Transverse colon (tissue), 4 donors: ENCODE results near the gene PACRG. TPM values are rescaled to one million over a fixed set of nuclear protein-coding genes. Genes with fewer than 3 reads are reported as not detected.

Source experiments
- DNase-seq: peaks from one replicate; pipeline ENCODE4 v3.0.0-alpha.2; 2019
- H3K27ac ChIP-seq, 4 donors: fragments of 200-600 bp; sonication (generic); 2 replicates each; pipeline ENCODE4 v1.5.1; 2016 to 2018; ENCODE audit warnings: inconsistent platforms in 4 of 4
- H3K27me3 ChIP-seq: fragments of 200-600 bp; sonication (generic); 2 replicates; pipeline ENCODE4 v1.5.1; 2017; ENCODE audit warnings: inconsistent platforms
- H3K36me3 ChIP-seq, 4 donors: fragments of 200-600 bp; sonication (generic); 2 replicates each; pipeline ENCODE4 v1.5.1; 2017 to 2019; ENCODE audit warnings: inconsistent platforms in 4 of 4
- H3K4me1 ChIP-seq, 4 donors: fragments of 200-600 bp; sonication (generic); 2 replicates each; pipeline ENCODE4 v1.5.1; 2017 to 2020; ENCODE audit warnings: inconsistent platforms in 4 of 4
- H3K4me3 ChIP-seq, 4 donors: fragments of 200-600 bp; sonication (generic); 1 replicate in 1 of 4; 2 replicates in 3 of 4; pipeline versions ENCODE4 v1.5.1 to v1.6.1; 2017 to 2019; ENCODE audit warnings: inconsistent platforms in 4 of 4
- H3K9me3 ChIP-seq, 2 donors: fragments of 200-600 bp; sonication (generic); 2 replicates each; pipeline ENCODE4 v1.5.1; 2017 to 2019; ENCODE audit warnings: inconsistent platforms in 2 of 2
- EP300 ChIP-seq: sonication (generic); formaldehyde crosslinking; IDR thresholded peaks from one replicate; pipeline ENCODE4 v1.6.1; 2017; ENCODE audit warnings: antibody characterized with exemption, low read depth
- POLR2A ChIP-seq: fragments of 450-650 bp; IDR thresholded peaks from one replicate; pipeline ENCODE4 v1.6.1; 2016; ENCODE audit warnings: antibody characterized with exemption, mild to moderate bottlenecking, moderate library complexity
- POLR2AphosphoS5 ChIP-seq, 3 donors: sonication (generic); formaldehyde crosslinking; IDR thresholded peaks; one replicate each; pipeline ENCODE4 v1.6.1; 2016; ENCODE audit warnings: antibody characterized with exemption in 3 of 3
- WGBS, 2 donors: methylation state at CpG; one replicate each; pipeline ENCODE4 v1.1.5; 2018; ENCODE audit warnings: low coverage in 1 of 2; 5-methylcytosine and 5-hydroxymethylcytosine counted together
- in situ Hi-C, 4 donors: fragments of 200-750 bp; cut with MboI; loops; one replicate each; pipeline versions ENCODE4 v1.15.0 to v1.15.1; 2017; ENCODE audit warnings: low sequenced_read_pairs in 3 of 4, low pct_ligation_motif_present in 1 of 4, low pct_unique_long_range_greater_than_20kb in 1 of 4
- intact Hi-C: fragments of 100-400 bp; cut with DNase I; formaldehyde crosslinking; loops from one replicate; pipeline ENCODE4 v1.15.1; 2023; ENCODE audit warnings: low total_unique reads
- total RNA-seq, 4 donors: library from RNA; depleted of rRNA; stranded (reverse); fragments of >200 nt; gene quantifications; one replicate each; pipeline ENCODE4 v1.1.0, GENCODE V29; 2016
- TF ChIP-seq, protein P1 (sequence below), 5 experiments: fragments of 200-600 bp in 3 of 5; fragments of 450-650 bp in 2 of 5; sonication (generic) in 3 of 5; IDR thresholded peaks; 1 replicate in 2 of 5; 2 replicates in 3 of 5; pipeline ENCODE4 v1.5.1; 2016 to 2017; ENCODE audit warnings: antibody characterized with exemption in 5 of 5, inconsistent platforms in 3 of 5, mild to moderate bottlenecking in 2 of 5, moderate library complexity in 1 of 5

The PACRG gene
- total RNA-seq, 4 donors from 2014 or later, result 1.2 to 13.8 (median 1.4) TPM; not detected in 1

DNA sequence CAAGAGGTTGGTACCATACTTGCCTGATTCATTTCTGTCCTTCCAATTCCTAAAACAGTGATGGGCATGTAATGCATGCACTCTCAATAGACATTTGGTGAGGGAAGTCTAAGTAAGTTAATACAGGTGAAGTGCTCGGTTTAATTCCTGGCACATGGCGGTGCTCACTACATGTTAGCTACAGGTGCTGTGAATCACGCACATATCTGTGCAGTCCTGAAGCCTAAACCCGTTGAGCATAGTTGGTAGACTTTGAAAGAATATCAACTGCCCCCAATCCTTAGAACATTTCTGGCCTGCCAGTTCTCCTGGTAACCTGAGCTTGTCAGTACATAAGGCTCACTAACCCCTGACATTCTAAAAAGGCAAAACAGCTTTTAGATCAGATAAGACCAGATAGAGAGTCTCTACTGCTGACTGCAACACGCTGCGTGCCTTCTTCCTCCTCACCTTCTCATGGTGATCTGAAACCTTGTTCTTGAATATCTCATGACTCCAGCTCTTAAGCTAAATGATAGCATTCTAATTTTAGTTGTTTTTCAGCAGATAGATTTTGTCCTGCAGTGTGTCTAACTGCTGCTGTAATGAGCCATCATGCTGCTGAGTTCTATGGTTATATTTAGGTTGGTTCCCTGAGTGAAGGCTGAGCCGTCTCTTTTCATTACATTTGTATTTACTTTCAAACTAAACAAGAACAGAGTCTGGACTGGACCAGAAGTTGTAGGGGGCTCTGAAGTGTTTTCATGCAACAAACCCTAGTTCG is 358.3 kb downstream of the PACRG start:
- no peak overlapping the region for H3K4me3 ChIP-seq
- 65 to 79% methylated on average over 7 to 8 of the region's 8 CpGs for WGBS, 2 donors
- intact Hi-C loops (no loop called here), in situ Hi-C loops (no loop called here)
- TF ChIP-seq POLR2AphosphoS5 (IDR thresholded peaks at IDR 0.05) (no peak), POLR2A (no peak), EP300 (no peak)
- TF ChIP-seq, protein P1, sequence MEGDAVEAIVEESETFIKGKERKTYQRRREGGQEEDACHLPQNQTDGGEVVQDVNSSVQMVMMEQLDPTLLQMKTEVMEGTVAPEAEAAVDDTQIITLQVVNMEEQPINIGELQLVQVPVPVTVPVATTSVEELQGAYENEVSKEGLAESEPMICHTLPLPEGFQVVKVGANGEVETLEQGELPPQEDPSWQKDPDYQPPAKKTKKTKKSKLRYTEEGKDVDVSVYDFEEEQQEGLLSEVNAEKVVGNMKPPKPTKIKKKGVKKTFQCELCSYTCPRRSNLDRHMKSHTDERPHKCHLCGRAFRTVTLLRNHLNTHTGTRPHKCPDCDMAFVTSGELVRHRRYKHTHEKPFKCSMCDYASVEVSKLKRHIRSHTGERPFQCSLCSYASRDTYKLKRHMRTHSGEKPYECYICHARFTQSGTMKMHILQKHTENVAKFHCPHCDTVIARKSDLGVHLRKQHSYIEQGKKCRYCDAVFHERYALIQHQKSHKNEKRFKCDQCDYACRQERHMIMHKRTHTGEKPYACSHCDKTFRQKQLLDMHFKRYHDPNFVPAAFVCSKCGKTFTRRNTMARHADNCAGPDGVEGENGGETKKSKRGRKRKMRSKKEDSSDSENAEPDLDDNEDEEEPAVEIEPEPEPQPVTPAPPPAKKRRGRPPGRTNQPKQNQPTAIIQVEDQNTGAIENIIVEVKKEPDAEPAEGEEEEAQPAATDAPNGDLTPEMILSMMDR (IDR thresholded peaks at IDR 0.05), result no peak
- peaks cover 0 to 3% (median 0%) of the 10 kb centered on the region in 4 donors for H3K4me1 ChIP-seq
- H3K36me3 ChIP-seq, result no peaks in the 10 kb centered on the region
- H3K27me3 ChIP-seq, result no peaks in the 10 kb centered on the region
- no peak for DNase-seq
- no peaks in the 10 kb centered on the region for H3K9me3 ChIP-seq
- no peak overlapping the region for H3K27ac ChIP-seq

DNA sequence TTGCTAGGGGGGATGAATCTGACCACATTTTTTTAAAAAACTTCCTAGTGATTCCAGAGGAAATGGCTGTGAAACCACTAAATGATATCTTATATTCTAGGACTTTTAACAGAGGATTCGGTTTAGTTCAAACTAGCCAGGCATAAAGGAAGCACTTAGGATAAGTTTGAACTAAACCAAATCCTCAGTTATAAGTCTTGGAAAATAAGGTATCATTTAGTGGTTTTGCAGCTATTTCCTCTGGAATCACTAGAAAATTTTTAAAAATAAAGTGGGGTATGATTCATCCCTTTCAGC is 358.8 kb downstream of the PACRG start:
- WGBS, 2 donors, result 54 to 73% methylated on average over 1 of the region's 1 CpG
- intact Hi-C loops, result no loop called here
- DNase-seq, result no peak
- peaks cover 0 to 3% (median 0%) of the 10 kb centered on the region in 4 donors for H3K4me1 ChIP-seq
- no peaks in the 10 kb centered on the region for H3K27me3 ChIP-seq
- H3K4me3 ChIP-seq, result no peak overlapping the region
- no peaks in the 10 kb centered on the region for H3K9me3 ChIP-seq
- no peaks in the 10 kb centered on the region for H3K36me3 ChIP-seq
- TF ChIP-seq POLR2AphosphoS5 (IDR thresholded peaks at IDR 0.05) (no peak), EP300 (no peak), POLR2A (no peak)
- TF ChIP-seq, protein P1 (IDR thresholded peaks at IDR 0.05), result no peak
- in situ Hi-C loops, result no loop called here
- H3K27ac ChIP-seq, result no peak overlapping the region

DNA sequence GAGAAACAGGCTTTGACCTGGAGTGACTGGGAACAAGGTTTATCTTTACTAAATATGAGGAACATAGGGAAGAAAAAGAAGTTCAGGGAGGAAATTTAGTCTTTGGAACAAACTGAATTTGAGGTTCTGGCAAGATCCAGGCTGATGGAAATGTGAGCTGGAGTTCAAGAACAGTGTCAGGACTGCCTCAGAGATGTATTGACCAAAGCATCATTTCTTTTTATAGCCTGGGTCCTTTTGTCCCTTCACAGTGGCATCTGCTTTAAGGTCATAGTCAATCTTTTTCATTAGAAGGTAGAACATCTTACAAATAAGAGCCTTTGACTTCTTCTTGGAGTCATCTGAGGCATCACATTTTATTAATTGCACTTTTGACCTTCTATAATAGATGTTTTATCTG is 360.2 kb downstream of the PACRG start:
- no peak overlapping the region for H3K27ac ChIP-seq
- H3K27me3 ChIP-seq, result no peaks in the 10 kb centered on the region
- DNase-seq, result no peak
- in situ Hi-C loops (no loop called here), intact Hi-C loops (no loop called here)
- no peaks in the 10 kb centered on the region for H3K9me3 ChIP-seq
- H3K4me3 ChIP-seq, result no peak overlapping the region
- H3K4me1 ChIP-seq, result no peaks in the 10 kb centered on the region
- TF ChIP-seq, protein P1 (IDR thresholded peaks at IDR 0.05), result no peak
- no peak for TF ChIP-seq POLR2A
- no peak for TF ChIP-seq EP300
- TF ChIP-seq POLR2AphosphoS5 (IDR thresholded peaks at IDR 0.05), result no peak
- no peaks in the 10 kb centered on the region for H3K36me3 ChIP-seq

DNA sequence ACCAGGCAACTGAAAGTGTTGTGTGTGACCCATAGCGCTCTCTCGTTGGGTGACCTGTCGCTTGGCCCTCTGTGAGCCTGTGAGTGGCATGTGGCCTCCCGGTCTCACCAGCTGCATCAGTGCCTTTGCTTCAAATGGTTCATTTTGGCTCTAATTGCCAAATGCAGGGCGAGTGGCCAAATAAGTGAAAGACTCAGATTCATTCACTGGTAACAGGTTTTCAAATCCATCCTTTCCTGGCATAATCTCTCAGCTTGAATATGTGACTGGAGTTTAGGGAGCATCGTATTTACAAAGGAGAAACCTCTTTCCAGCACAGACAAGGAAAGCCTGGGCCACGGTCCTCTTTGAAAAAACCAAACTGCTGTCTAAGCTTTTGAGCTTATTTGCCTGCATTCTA is 365.1 kb downstream of the PACRG start:
- DNase-seq, result no peak

More for the DNA sequence above, 365.1 kb downstream of the PACRG start:
- TF ChIP-seq EP300, result no peak
- TF ChIP-seq POLR2A, result no peak
- TF ChIP-seq POLR2AphosphoS5 (IDR thresholded peaks at IDR 0.05), result no peak
- TF ChIP-seq, protein P1 (IDR thresholded peaks at IDR 0.05), result no peak
- intact Hi-C loops (no loop called here), in situ Hi-C loops (no loop called here)
- Histone ChIP-seq H3K36me3 (no peaks in the 10 kb centered on the region), H3K4me1 (no peaks in the 10 kb centered on the region), H3K9me3 (no peaks in the 10 kb centered on the region), H3K4me3 (no peak overlapping the region), H3K27ac (no peak overlapping the region), H3K27me3 (no peaks in the 10 kb centered on the region)
- WGBS, 2 donors, result 72 to 87% methylated on average over 5 to 7 of the region's 7 CpGs
